ENCODE data around the gene PPHLN1. TPM values are rescaled to one million over a fixed set of nuclear protein-coding genes. Genes with fewer than 3 reads are reported as not detected.

The PPHLN1 gene
- total RNA-seq, 1 experiment from 2014 or later: 78.7 TPM

- DNase-seq (ENCODE audit: low spot score): peak; percentile 4
These were observed 156.2 kb downstream of the PPHLN1 start for GRCh38 chr12:42482041-42482747.

- DNase-seq (ENCODE audit: low spot score): peak; percentile 30
These were observed 157.0 kb downstream of the PPHLN1 start for GRCh38 chr12:42482748-42483520.

GRCh38 chr12:42483521-42483790 is 157.5 kb downstream of the PPHLN1 start:
- DNase-seq (ENCODE audit: low spot score): peak; percentile 6

GRCh38 chr12:42484996-42485395 is 159.0 kb downstream of the PPHLN1 start:
- DNase-seq (ENCODE audit: low spot score): peak; percentile 5

DNA sequence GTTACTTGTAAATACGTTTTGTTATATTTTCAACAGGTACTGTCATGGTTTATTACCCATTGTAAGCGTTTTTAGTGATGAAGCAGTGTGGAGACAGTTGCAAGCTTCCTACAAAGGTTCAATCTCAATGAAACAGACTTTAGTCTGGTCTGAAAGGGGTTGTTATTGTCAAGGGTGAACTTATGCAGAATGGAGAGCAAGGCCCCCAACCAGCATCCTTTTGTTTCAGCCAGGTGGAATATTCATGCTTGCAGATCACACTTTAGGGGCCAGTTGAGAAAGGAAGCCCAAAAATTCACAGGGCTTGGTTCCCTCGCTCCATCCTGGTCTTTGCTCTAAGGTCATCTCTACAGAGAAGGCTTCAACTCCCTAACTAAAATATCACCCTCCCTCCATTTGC is 159.9 kb downstream of the PPHLN1 start:
- DNase-seq (ENCODE audit: low spot score): no peak

- no peak for DNase-seq (ENCODE audit: low spot score)
These were observed 160.4 kb downstream of the PPHLN1 start for GRCh38 chr12:42486407-42486806.

DNA sequence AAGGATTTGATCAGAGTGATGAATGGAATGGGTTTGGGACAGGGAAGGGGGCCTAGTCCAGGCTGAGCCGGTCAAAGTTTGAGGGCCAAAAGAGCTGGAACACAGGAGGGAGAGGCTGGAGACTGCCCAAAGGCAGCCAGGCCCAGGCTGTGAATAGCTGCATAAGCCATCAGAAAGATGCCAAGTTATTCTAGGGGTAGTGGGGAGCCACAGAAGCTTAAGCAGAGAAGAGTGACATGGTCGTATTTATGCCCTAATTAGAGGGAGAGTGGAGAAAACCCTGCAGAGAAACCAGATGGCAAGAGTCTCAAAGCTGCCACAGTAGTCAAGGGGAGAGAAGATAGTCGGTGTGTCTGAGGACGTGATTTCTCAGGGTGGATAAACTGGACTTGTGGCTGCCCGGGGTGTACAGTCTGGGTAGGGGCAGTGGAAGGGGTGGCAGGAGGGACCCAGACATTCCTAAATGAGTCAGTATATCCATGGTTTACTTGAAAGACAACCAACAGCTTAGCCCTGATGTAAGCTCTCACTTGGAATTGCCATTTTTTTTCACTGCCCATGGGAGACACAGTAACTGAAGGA is 164.4 kb downstream of the PPHLN1 start:
- no peak for DNase-seq (ENCODE audit: low spot score)

Other genes with a start within 250 kb of the PPHLN1 start
- 19.4 and 20.7 TPM in 2 replicates for gene GXYLT1, start 181.3 kb upstream of the PPHLN1 start, total RNA-seq (2014; rRNA removed; shearing (Covaris generic))
- 21.2 and 22.7 TPM in 2 replicates for gene YAF2, start 87.9 kb upstream of the PPHLN1 start, total RNA-seq (2014; rRNA removed; shearing (Covaris generic))
- 47.9 and 90.2 TPM in 2 replicates for gene ZCRB1, start 73 bp upstream of the PPHLN1 start, total RNA-seq (2014; rRNA removed; shearing (Covaris generic))